HCEC 1CT (cell line): ENCODE measurements around the gene SRMS.

ENCODE experiments used
- DNase-seq: peaks from one replicate; pipeline ENCODE4 v3.0.0-alpha.2; 2017

The SRMS gene

GRCh38 chr20:63536997-63537524 lies 10.5 kb downstream of the SRMS start, which contains the start of gene PTK6:
PTK6 (minus strand) TSS chr20:63537376; CDS start chr20:63537314, 62 bp downstream.
- no peak for DNase-seq

- no peak for DNase-seq
These were observed 11.1 kb downstream of the SRMS start for GRCh38 chr20:63536241-63536977.

- no peak for DNase-seq
These were observed 12.5 kb downstream of the SRMS start for GRCh38 chr20:63534831-63535651.

- DNase-seq, result no peak
These were observed 13.1 kb downstream of the SRMS start for GRCh38 chr20:63534427-63534830.

- no peak for DNase-seq
These were observed 13.6 kb downstream of the SRMS start for GRCh38 chr20:63533871-63534393.

GRCh38 chr20:63533388-63533787 lies 14.2 kb downstream of the SRMS start:
- DNase-seq, result no peak

GRCh38 chr20:63532449-63532971 lies 15.0 kb downstream of the SRMS start:
- no peak for DNase-seq

GRCh38 chr20:63531686-63532448 lies 15.7 kb downstream of the SRMS start:
- DNase-seq, result no peak

GRCh38 chr20:63530788-63531160 lies 16.8 kb downstream of the SRMS start:
- no peak for DNase-seq

- DNase-seq, result no peak
These were observed 17.4 kb downstream of the SRMS start for GRCh38 chr20:63529861-63530787.

- DNase-seq, result no peak
These were observed 18.2 kb downstream of the SRMS start for GRCh38 chr20:63529180-63529860.

- DNase-seq, result no peak
These were observed 20.4 kb downstream of the SRMS start for GRCh38 chr20:63527184-63527583.

GRCh38 chr20:63525971-63526370 lies 21.6 kb downstream of the SRMS start:
- DNase-seq, result no peak

- peak; percentile 30 for DNase-seq
These were observed 22.4 kb downstream of the SRMS start for GRCh38 chr20:63525185-63525584.

- DNase-seq, result no peak
These were observed 24.5 kb downstream of the SRMS start for GRCh38 chr20:63522981-63523611.

- DNase-seq, result no peak
These were observed 25.3 kb downstream of the SRMS start for GRCh38 chr20:63522091-63522868.

GRCh38 chr20:63521602-63522001 lies 25.9 kb downstream of the SRMS start:
- DNase-seq, result no peak

GRCh38 chr20:63520934-63521601 lies 26.5 kb downstream of the SRMS start:
- peak; percentile 57 for DNase-seq

GRCh38 chr20:63520504-63520933 lies 27.0 kb downstream of the SRMS start, which contains the start of gene PPDPF:
PPDPF (plus strand) TSS chr20:63520765; CDS start chr20:63521309, 544 bp downstream.
- DNase-seq, result peak; percentile 80
